NCI-H526 (cell line): ENCODE measurements around the gene ENO3.
A peak's percentile ranks its signal among the peaks of the same experiment; 100 is the strongest.
"Not testable (repeated sequence)": the region's sequence is repeated elsewhere in the genome, so short reads cannot be mapped to it uniquely, and the experiment has no call there.

ENCODE experiments used
- DNase-seq, 2 experiments: peaks; one replicate each; lab custom pipeline; 2025; lab: John Stamatoyannopoulos, UW

The ENO3 gene

GRCh38 chr17:4950746-4951204 lies at the start of gene ENO3:
Gene ENO3, plus strand, starts transcription at chr17:4951119. Its CDS starts 711 bp downstream, at chr17:4951830.
- peak in 1 of 2 experiments; percentile 35 for DNase-seq

GRCh38 chr17:4901648-4902344 lies 49.1 kb upstream of the ENO3 start:
- no peak for DNase-seq

DNA sequence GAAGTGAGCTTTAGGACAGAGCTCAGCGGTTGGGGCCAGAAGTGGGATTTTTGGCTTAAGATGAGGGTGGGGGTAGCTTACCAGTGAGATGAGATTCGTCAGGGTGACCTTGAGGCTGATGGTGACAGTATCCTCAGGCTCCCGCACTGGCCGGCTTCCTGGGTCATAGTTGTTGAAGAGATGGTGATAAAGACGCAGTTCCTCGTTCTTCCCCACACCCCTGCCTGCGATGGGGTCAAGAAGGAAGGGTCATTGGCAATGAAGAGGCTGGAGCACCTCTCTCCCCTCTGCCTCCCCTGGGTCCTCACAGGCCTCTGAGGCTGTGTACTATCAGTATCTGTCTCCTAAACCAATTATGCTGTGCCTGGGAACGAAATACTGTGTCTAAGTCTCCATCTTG lies 48.4 kb upstream of the ENO3 start:
- DNase-seq: no peak

GRCh38 chr17:4903051-4903818 lies 47.7 kb upstream of the ENO3 start, which contains the start of gene CHRNE:
Gene CHRNE, minus strand, starts transcription at chr17:4903098. Its CDS starts 35 bp downstream, at chr17:4903063.
- peak; percentile 71 to 82 for DNase-seq

DNA sequence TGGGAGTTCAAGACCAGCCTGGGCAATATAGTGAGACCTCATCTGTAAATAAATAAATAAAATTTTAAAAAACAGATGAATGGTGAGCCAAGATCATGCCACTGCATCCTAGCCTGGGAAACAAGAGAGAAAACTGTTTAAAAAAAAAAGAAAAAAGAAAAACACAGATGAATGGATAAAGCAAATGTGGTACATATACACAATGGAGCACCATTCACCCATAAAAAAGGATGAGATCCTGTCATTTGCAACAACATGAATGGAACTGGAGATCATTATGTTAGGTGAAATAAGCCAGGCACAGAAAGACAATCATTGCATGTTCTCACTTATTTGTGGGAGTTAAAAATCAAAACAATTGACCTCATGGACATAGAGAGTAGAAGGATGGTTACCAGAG lies 44.3 kb upstream of the ENO3 start:
- not testable (repeated sequence) for DNase-seq

DNA sequence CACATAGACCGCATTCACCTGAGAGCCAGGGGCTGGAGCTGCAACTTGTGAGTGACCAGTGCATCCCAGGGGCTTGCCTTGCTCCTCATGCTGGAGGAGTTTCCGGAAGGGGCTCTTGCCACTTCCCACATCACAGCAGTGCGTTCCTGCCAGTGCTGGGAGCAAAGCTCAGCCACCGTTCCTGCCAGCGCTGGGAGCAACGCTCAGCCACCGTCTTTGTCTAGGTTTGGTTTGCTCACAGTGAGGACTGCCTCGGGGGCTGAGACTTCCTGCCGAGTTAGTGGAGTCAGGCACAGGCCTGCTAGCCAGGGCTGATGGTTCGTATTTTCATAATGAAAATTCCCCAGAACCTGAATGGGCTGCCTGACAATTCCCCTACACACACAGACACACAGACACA lies 42.6 kb upstream of the ENO3 start:
- DNase-seq: peak in 1 of 2 experiments; percentile 22

GRCh38 chr17:4908711-4909496 lies 42.0 kb upstream of the ENO3 start:
- peak; percentile 66 to 85 for DNase-seq

GRCh38 chr17:4913994-4914393 lies 36.9 kb upstream of the ENO3 start:
- DNase-seq: no peak

DNA sequence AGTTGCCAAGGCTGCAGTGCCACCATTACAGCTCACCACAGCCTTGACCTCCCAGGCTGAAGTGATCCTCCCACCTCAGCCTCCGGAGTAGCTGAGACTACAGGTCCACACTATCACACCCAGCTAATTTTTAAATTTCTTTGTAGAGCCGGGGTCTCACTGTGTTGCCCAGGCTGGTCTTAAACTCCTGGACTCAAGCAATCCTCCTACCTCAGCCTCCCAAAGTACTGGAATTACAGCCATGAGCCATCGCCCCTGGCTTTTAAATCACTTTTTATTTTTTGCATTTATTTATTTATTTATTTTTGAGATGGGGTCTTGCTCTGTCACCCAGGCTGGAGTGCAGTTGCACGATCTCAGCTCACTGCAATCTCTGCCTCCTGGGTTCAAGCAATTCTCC lies 36.4 kb upstream of the ENO3 start:
- DNase-seq: not testable (repeated sequence)

GRCh38 chr17:4919511-4920047 lies 31.3 kb upstream of the ENO3 start:
- no peak for DNase-seq

DNA sequence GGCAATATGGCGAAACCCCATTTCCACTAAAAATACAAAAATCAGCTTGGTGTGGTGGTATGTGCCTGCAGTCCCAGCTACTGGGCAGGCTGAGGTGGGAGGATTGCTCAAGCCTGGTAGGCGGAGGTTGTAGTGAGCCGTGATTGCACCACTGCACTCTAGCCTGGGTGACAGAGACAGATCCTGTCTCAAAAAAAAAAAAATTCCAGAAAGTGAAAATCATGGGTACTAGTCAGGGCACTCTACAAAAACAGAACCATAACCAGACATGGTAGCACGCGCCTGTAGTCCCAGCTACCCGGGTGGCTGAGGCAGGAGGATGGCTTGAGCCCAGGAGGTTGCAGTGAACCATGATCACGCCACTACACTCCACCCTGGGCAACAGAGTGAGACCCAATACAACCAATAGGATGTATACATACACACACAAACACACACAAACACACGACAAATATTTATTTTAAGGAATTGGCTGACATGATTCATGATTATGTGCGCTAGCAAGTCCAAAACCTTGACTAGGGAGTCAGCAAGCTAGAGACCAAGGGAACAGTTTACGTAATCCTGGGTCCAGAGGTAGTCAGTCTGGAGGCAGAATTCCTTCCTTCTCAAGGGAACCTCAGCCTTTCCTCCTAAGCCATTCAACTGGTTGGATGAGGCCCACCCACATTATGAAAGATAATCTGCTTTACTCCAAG lies 30.4 kb upstream of the ENO3 start:
- DNase-seq: no peak

- DNase-seq: no peak
These were observed 29.6 kb upstream of the ENO3 start for GRCh38 chr17:4921320-4921719.

GRCh38 chr17:4926577-4927335 lies 24.2 kb upstream of the ENO3 start:
- not testable (repeated sequence) for DNase-seq

DNA sequence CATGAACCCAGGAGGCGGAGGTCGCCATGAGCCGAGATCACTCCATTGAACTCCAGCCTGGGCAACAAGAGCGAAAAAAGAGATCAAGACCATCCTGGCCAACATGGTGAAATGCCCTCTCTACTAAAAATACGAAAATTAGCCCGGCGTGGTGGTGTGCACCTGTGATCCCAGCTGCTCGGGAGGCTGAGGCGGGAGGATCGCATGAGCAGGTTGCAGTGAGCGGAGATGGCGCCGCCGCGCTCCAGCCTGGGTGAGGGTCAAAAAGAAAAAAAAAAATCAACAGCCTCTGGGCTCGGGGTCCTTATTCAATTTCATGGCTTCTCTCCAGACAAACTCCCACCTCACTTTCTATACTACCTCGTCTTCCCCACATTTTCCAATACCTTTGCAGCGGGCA lies 22.0 kb upstream of the ENO3 start:
- no peak for DNase-seq

GRCh38 chr17:4931963-4932362 lies 19.0 kb upstream of the ENO3 start, which contains the start of gene GP1BA:
Gene GP1BA, plus strand, starts transcription at chr17:4932277. Its CDS starts 328 bp downstream, at chr17:4932605.
- DNase-seq: no peak

DNA sequence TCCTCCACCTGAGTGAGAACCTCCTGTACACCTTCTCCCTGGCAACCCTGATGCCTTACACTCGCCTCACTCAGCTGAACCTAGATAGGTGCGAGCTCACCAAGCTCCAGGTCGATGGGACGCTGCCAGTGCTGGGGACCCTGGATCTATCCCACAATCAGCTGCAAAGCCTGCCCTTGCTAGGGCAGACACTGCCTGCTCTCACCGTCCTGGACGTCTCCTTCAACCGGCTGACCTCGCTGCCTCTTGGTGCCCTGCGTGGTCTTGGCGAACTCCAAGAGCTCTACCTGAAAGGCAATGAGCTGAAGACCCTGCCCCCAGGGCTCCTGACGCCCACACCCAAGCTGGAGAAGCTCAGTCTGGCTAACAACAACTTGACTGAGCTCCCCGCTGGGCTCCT lies 18.2 kb upstream of the ENO3 start:
- DNase-seq: no peak

DNA sequence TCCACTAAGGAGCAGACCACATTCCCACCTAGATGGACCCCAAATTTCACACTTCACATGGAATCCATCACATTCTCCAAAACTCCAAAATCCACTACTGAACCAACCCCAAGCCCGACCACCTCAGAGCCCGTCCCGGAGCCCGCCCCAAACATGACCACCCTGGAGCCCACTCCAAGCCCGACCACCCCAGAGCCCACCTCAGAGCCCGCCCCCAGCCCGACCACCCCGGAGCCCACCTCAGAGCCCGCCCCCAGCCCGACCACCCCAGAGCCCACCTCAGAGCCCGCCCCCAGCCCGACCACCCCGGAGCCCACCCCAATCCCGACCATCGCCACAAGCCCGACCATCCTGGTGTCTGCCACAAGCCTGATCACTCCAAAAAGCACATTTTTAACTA lies 17.3 kb upstream of the ENO3 start:
- DNase-seq: no peak

DNA sequence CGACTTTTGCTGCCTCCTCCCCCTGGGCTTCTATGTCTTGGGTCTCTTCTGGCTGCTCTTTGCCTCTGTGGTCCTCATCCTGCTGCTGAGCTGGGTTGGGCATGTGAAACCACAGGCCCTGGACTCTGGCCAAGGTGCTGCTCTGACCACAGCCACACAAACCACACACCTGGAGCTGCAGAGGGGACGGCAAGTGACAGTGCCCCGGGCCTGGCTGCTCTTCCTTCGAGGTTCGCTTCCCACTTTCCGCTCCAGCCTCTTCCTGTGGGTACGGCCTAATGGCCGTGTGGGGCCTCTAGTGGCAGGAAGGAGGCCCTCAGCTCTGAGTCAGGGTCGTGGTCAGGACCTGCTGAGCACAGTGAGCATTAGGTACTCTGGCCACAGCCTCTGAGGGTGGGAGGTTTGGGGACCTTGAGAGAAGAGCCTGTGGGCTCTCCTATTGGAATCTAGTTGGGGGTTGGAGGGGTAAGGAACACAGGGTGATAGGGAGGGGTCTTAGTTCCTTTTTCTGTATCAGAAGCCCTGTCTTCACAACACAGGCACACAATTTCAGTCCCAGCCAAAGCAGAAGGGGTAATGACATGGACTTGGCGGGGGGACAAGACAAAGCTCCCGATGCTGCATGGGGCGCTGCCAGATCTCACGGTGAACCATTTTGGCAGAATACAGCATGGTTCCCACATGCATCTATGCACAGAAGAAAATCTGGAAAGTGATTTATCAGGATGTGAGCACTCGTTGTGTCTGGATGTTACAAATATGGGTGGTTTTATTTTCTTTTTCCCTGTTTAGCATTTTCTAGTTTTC lies 16.5 kb upstream of the ENO3 start:
- peak in 1 of 2 experiments; percentile 48 for DNase-seq

DNA sequence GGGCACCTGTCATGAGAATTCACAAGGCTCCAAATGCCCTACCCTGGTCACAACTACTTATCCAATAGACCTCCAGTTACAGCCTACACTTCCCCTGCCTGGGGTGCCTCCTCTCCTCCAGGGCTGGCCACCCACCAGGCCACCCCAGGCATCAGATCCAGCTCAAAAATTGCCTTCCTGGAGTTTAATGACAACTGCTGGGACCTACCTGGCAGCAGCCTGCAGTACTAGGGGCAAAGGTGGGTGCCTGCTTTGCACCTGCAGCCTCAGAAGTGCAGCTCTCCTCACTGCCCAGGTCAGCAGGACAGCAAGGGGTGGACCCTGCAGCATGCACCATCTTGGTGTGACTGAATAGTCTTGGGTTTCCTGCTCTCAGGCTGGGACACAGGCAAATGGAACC lies 15.3 kb upstream of the ENO3 start:
- no peak for DNase-seq

DNA sequence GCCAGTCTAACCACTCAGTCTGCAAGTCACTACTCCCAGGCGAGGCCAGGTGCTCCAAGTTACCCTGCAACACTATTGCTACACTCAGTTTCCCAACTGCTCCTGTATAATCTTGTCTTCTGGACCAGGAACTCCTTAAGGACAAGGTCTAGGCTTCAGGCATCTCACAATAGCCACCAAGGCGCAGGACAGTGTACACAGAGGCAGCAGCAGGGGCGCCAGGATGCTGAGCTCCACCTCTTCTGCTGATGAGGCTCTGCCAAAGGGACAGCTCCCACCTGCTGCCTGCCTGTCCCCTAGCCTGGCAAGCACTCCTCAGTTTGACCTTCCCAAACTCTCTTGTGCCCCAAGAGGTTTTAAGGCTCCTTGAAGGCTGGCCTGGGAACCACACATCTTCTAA lies 14.5 kb upstream of the ENO3 start:
- DNase-seq: no peak
